HG02840 (cell line): Measurements from ENCODE around the gene PRKCA.
"Not testable (repeated sequence)": the region's sequence is repeated elsewhere in the genome, so short reads cannot be mapped to it uniquely, and the experiment has no call there.

ENCODE experiments used
- ATAC-seq: cut with Tn5 transposase; IDR thresholded peaks from one replicate; pipeline ENCODE4 v1.9.1; 2021; ENCODE audit warnings: mild to moderate bottlenecking, moderate library complexity, moderate number of reproducible peaks; ENCODE audit not compliant: unreplicated experiment, low FRiP score

The PRKCA gene

GRCh38 chr17:66378296-66378695, 75.9 kb downstream of the PRKCA start:
- no peak for ATAC-seq

DNA sequence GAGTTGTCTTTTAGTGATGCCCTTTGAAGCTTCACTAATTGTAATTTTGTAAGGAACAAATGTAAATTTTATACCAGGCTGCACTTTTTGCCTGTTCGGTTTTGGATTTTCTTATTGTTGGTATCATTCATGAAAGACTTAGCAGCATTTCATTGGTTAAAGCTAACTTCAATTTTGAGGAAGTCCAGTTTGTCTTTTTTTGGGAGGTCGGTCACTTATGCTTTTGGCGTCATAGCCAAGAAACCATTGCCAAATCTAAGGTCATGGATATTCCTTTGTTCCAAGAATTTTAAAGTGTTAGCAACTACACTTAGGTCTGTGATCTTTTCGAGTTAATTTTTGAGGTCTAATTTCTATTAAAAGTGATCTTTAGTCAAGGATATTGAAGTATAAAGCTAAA, 77.1 kb downstream of the PRKCA start:
- ATAC-seq, result no peak

- no peak for ATAC-seq
Observed at GRCh38 chr17:66379996-66380395, 77.6 kb downstream of the PRKCA start.

GRCh38 chr17:66381701-66382362, 79.4 kb downstream of the PRKCA start:
- ATAC-seq, result no peak

DNA sequence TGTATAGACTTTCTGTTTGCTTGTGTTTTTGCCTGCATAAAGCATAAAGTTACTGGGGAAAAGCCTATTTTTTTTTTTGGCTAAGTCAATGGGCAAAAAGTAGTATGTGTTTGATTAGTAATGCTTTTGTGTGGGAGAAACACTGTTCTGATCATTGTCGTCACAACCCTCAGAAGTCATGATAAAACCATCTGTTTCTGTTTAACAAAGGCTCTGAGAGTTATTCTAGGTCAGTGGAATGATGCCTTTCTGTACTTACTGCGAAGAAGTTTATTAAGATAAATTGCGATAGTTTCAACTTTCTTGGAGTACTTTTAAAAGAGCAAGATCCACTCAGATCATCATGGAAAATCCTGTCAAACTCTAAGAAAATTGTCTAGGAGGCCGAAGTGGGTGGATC, 80.9 kb downstream of the PRKCA start:
- no peak for ATAC-seq

DNA sequence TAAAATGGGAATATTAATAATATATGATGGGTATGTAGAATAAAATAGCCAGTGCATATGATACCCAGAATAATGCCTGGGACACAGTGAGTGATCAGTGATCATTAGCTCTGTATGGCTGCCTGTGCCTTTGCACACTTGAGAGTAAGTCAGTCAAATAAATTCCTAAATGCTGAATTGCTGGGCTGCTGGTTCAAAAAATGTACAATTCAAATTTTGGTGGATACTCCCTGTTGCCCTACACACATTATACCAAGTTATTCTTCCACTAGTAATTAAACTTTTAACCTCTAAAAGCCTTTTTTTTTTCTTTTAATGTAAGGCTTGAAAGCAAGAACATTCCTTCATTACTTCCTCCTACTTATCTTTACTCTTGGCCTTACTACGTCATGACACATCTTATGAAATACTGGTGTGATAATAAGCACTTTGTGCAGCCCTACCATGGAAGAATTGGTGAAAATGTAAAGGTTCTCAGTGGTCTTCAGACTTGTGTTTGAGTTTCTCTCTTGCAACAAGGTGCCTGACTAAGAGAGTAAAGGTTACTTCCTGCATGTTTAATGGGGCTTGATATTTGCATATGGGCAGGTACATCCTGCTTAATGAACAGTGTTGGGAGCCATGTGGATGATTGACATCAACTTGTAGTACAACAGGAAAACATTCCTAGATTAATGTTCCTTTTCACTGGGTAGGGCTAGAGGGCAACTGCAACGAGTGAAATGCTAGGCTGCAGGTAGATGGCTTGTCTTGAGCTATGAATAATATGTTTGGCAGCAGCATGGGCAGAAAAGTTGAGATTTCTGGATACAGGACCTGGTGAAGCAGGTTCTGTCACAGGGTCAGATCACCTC, 84.3 kb downstream of the PRKCA start:
- ATAC-seq, result no peak

- ATAC-seq, result no peak
Observed at GRCh38 chr17:66387392-66387981, 85.1 kb downstream of the PRKCA start.

- no peak for ATAC-seq
Observed at GRCh38 chr17:66392783-66393437, 90.5 kb downstream of the PRKCA start.

GRCh38 chr17:66395961-66396360, 93.5 kb downstream of the PRKCA start:
- ATAC-seq, result no peak

GRCh38 chr17:66397486-66397885, 95.1 kb downstream of the PRKCA start:
- no peak for ATAC-seq

DNA sequence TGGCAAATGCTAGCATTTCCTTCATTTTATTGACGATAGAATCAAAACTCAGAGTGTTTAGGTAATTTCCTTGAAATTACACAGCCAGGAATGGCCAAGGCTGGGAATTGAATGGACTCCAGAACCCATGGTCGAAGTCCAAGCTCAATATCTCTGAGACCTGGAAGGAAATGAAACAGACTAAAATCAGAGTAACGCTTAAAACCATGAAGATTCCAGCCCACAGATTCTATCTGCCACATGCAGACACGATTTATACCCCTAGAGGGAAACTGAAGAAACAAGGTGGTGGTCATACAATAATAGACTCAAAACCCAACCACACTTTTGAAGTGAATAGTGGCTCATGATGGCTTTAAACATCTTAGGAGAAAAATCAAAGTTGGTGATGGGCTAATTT, 95.6 kb downstream of the PRKCA start:
- no peak for ATAC-seq

DNA sequence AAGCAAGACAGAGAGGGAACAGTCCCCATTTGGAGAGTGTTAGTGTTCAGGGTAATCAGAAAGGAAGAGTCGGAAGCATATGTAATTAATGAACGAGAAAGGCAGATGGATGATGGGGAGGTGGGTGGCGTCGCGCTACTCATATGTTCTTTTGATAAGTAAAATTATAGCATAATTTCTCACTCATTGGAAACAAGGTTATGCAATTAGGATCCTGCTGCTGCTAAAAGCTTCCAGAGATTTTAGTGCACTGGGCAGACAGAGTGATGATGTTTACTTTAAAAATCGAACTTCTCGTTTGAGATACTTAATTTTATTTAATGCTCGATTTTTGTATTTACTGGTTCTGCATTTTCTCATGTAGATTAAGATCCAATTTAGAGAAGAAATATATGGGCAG, 96.2 kb downstream of the PRKCA start:
- no peak for ATAC-seq

DNA sequence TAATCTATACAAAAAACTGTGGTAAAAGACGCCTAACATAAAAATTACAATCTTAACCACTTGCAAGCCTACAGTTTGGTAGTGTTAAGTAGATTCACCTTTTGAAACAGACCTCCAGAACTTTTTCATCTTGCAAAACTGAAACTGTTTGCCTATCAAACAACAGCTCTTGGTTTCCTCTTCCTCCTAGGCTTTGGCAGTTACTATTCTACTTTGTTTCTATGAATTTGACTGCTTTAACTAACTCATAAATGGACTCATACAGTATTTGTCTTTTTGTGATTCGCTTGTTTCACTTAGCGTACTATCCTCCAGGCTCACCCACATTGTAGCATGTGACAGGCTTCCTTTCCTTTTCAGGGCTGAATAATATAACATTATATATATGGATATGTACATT, 97.0 kb downstream of the PRKCA start:
- ATAC-seq, result no peak

- not testable (repeated sequence) for ATAC-seq
Observed at GRCh38 chr17:66400041-66400688, 97.8 kb downstream of the PRKCA start.

GRCh38 chr17:66400698-66401097, 98.3 kb downstream of the PRKCA start:
- no peak for ATAC-seq

- ATAC-seq, result no peak
Observed at GRCh38 chr17:66401364-66401763, 99.0 kb downstream of the PRKCA start.

DNA sequence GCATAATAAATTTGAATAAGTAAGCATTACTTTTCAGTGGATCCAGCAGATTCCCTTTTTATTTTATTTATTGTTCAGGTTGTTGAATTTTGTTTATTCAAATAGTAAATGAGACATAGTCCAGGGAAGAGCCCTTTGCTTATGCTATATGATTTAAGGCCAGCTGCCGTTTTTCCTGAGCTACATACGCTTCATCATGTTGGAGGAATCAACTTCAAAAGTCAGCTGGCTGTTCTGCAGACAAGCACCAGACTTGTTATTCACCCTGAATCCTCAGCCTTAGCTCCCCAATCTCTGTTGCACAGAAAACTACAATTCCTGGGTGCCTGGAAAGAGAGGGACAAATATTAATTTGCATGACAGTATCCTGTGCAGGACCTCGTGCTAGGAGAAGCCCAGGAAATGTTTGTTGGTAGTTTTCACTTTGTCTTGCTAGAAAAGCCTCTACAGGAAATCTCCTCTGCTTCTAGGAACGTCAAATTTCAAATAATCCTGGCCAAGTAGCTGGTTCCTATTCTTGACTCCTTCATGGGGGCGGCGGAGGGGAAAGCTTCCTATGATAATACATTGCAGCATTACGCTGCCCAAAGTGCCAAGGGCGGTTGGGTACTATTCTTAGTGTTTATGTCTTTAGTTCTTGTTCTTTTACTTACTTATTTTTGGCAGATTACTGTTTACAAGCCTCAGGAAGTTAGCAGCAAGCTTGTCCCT, 101.6 kb downstream of the PRKCA start:
- ATAC-seq, result no peak

DNA sequence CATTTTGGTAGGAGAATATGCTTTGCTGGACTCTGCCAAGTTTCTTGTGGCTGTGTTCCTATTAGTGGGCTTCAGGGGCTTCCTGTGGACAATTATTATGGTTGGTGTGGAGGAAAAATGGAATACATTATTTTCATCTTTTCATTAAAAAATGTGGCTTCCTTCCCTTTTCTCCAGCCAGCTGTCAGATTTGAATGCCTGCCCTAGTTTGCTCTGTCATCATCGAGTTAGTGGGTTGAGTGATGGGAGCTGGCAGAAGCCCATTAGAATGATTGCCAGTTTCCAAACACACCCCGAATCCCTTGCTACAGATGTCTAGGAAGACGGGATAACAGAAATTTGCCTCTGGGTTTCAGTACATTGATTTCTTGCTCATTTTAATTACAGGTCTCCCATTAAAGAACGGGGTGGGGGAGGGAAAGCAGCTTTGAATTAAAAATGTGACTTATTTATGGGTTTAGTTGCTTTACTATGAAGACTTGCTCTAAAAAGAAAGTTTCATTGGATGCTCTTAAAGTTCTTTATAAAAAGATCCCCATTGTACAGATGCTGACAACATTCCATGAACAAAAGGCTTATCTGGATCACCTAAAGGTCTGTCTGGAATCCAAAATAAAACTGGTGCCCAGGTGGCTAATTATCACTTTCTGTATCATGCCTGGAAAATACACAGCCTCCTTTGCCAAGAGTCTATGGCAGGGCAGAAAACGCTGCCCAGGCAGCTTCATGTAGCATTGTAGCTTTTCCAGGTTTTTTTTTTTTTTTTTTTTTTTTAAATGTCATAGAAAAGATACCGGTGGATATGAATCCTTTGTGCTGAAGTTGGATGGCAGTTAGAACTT, 103.6 kb downstream of the PRKCA start:
- ATAC-seq, result no peak
